ENCODE data around the gene CASTOR1.
A peak's percentile ranks its signal among the peaks of the same experiment; 100 is the strongest.

CASTOR1 gene

GRCh38 chr22:30241576-30242371 lies 47.5 kb downstream of the CASTOR1 start:
- Histone ChIP-seq H3K36me3 (ENCODE audit: insufficient read depth, low read length) (no peaks in the 10 kb centered on the region; the same call in 1 of the 2 replicates), H3K27ac (ENCODE audit: low read depth, low read length) (peak overlapping the region; percentile 89), H3K79me2 (ENCODE audit: control insufficient read depth, insufficient read depth, low read length, unreplicated experiment) (peaks cover 19% of the 10 kb centered on the region), H2AFZ (ENCODE audit: low read length, unreplicated experiment) (no peak overlapping the region), H3K4me1 (ENCODE audit: control insufficient read depth, insufficient read depth, low read length, unreplicated experiment) (peaks cover 42% of the 10 kb centered on the region), H3K27me3 (ENCODE audit: insufficient read depth, low read length) (no peaks in the 10 kb centered on the region), H3K4me3 (ENCODE audit: low read depth, low read length) (no peak overlapping the region)

- H3K4me3 ChIP-seq (ENCODE audit: low read depth, low read length): no peak overlapping the region
- H3K27me3 ChIP-seq (ENCODE audit: insufficient read depth, low read length): no peaks in the 10 kb centered on the region
- H2AFZ ChIP-seq (ENCODE audit: low read length, unreplicated experiment): no peak overlapping the region
- H3K27ac ChIP-seq (ENCODE audit: low read depth, low read length): peak overlapping the region; percentile 89
- peaks cover 15% of the 10 kb centered on the region for H3K79me2 ChIP-seq (ENCODE audit: control insufficient read depth, insufficient read depth, low read length, unreplicated experiment)
- H3K4me1 ChIP-seq (ENCODE audit: control insufficient read depth, insufficient read depth, low read length, unreplicated experiment): peaks cover 48% of the 10 kb centered on the region
- no peaks in the 10 kb centered on the region; the same call in 1 of the 2 replicates for H3K36me3 ChIP-seq (ENCODE audit: insufficient read depth, low read length)
Observed at GRCh38 chr22:30240541-30241417, 48.5 kb downstream of the CASTOR1 start.

- Histone ChIP-seq H3K79me2 (ENCODE audit: control insufficient read depth, insufficient read depth, low read length, unreplicated experiment) (peaks cover 4% of the 10 kb centered on the region), H3K36me3 (ENCODE audit: insufficient read depth, low read length) (no peaks in the 10 kb centered on the region; the same call in 1 of the 2 replicates), H3K27ac (ENCODE audit: low read depth, low read length) (peak overlapping the region; percentile 45), H3K4me3 (ENCODE audit: low read depth, low read length) (no peak overlapping the region), H3K4me1 (ENCODE audit: control insufficient read depth, insufficient read depth, low read length, unreplicated experiment) (peaks cover 42% of the 10 kb centered on the region), H2AFZ (ENCODE audit: low read length, unreplicated experiment) (no peak overlapping the region), H3K27me3 (ENCODE audit: insufficient read depth, low read length) (no peaks in the 10 kb centered on the region)
Observed at GRCh38 chr22:30239488-30240405, 49.6 kb downstream of the CASTOR1 start.

GRCh38 chr22:30238661-30239487 lies 50.4 kb downstream of the CASTOR1 start:
- Histone ChIP-seq H3K4me3 (ENCODE audit: low read depth, low read length) (no peak overlapping the region), H3K36me3 (ENCODE audit: insufficient read depth, low read length) (no peaks in the 10 kb centered on the region; the same call in 1 of the 2 replicates), H3K79me2 (ENCODE audit: control insufficient read depth, insufficient read depth, low read length, unreplicated experiment) (no peaks in the 10 kb centered on the region), H3K4me1 (ENCODE audit: control insufficient read depth, insufficient read depth, low read length, unreplicated experiment) (peaks cover 37% of the 10 kb centered on the region), H3K27ac (ENCODE audit: low read depth, low read length) (peak overlapping the region; percentile 26; the same call in 1 of the 2 replicates), H3K27me3 (ENCODE audit: insufficient read depth, low read length) (no peaks in the 10 kb centered on the region), H2AFZ (ENCODE audit: low read length, unreplicated experiment) (no peak overlapping the region)

- Histone ChIP-seq H3K4me3 (ENCODE audit: low read depth, low read length) (no peak overlapping the region), H3K79me2 (ENCODE audit: control insufficient read depth, insufficient read depth, low read length, unreplicated experiment) (no peaks in the 10 kb centered on the region), H2AFZ (ENCODE audit: low read length, unreplicated experiment) (no peak overlapping the region), H3K4me1 (ENCODE audit: control insufficient read depth, insufficient read depth, low read length, unreplicated experiment) (peaks cover 31% of the 10 kb centered on the region), H3K27ac (ENCODE audit: low read depth, low read length) (no peak overlapping the region; the same call in 1 of the 2 replicates), H3K36me3 (ENCODE audit: insufficient read depth, low read length) (no peaks in the 10 kb centered on the region; the same call in 1 of the 2 replicates), H3K27me3 (ENCODE audit: insufficient read depth, low read length) (no peaks in the 10 kb centered on the region)
Observed at GRCh38 chr22:30238136-30238535, 51.2 kb downstream of the CASTOR1 start.

- Histone ChIP-seq H3K36me3 (ENCODE audit: insufficient read depth, low read length) (no peaks in the 10 kb centered on the region), H2AFZ (ENCODE audit: low read length, unreplicated experiment) (no peak overlapping the region), H3K4me1 (ENCODE audit: control insufficient read depth, insufficient read depth, low read length, unreplicated experiment) (peaks cover 22% of the 10 kb centered on the region), H3K4me3 (ENCODE audit: low read depth, low read length) (no peak overlapping the region), H3K79me2 (ENCODE audit: control insufficient read depth, insufficient read depth, low read length, unreplicated experiment) (no peaks in the 10 kb centered on the region), H3K27ac (ENCODE audit: low read depth, low read length) (no peak overlapping the region), H3K27me3 (ENCODE audit: insufficient read depth, low read length) (no peaks in the 10 kb centered on the region)
Observed at GRCh38 chr22:30236875-30237274, 52.4 kb downstream of the CASTOR1 start.

- Histone ChIP-seq H3K27ac (ENCODE audit: low read depth, low read length) (peak overlapping the region; percentile 58; the same call in 1 of the 2 replicates), H3K27me3 (ENCODE audit: insufficient read depth, low read length) (no peaks in the 10 kb centered on the region), H3K4me3 (ENCODE audit: low read depth, low read length) (no peak overlapping the region), H3K79me2 (ENCODE audit: control insufficient read depth, insufficient read depth, low read length, unreplicated experiment) (no peaks in the 10 kb centered on the region), H3K4me1 (ENCODE audit: control insufficient read depth, insufficient read depth, low read length, unreplicated experiment) (peaks cover 14% of the 10 kb centered on the region), H3K36me3 (ENCODE audit: insufficient read depth, low read length) (no peaks in the 10 kb centered on the region), H2AFZ (ENCODE audit: low read length, unreplicated experiment) (no peak overlapping the region)
Observed at GRCh38 chr22:30235687-30236170, 53.6 kb downstream of the CASTOR1 start.
